ENCODE data around the gene PUSL1. TPM values are rescaled to one million over a fixed set of nuclear protein-coding genes. Genes with fewer than 3 reads are reported as not detected.

Gene PUSL1
- total RNA-seq, 2 donors from 2014 or later: 11.0 to 11.9 TPM

GRCh38 chr1:1330366-1331067, 22.1 kb downstream of the PUSL1 start:
- Mint-ChIP-seq H3K4me1 (ENCODE audit: low read depth) (peaks cover 10% of the 10 kb centered on the region), H3K9me3 (peaks cover 0 to 1% of the 10 kb centered on the region in 2 donors), H3K27me3 (ENCODE audit: low read depth) (no peaks in the 10 kb centered on the region), H3K4me3 (no peak overlapping the region), H3K27ac (no peak overlapping the region), H3K36me3 (ENCODE audit: insufficient read depth in 2 of 2) (no peaks in the 10 kb centered on the region)
- DNase-seq (no peak), ATAC-seq (replicated peaks in 1 of 2) (no peak)

- Mint-ChIP-seq H3K4me3 (no peak within 1 kb of the TSS), H3K27me3 (ENCODE audit: low read depth) (no peaks in the 10 kb centered on the region), H3K27ac (no peak within 1 kb of the TSS), H3K4me1 (ENCODE audit: low read depth) (peaks cover 2% of the 10 kb centered on the region), H3K36me3 (ENCODE audit: insufficient read depth in 2 of 2) (no peaks in the 10 kb centered on the region), H3K9me3 (peaks cover 0 to 1% of the 10 kb centered on the region in 2 donors)
- DNase-seq (no peak), ATAC-seq (replicated peaks in 1 of 2) (no peak)
Measured at GRCh38 chr1:1331068-1331965, 22.9 kb downstream of the PUSL1 start, which contains the start of gene TAS1R3. Gene TAS1R3 (plus strand): TSS chr1:1331280. CDS start chr1:1331346, 66 bp downstream.

GRCh38 chr1:1332031-1332755, 23.8 kb downstream of the PUSL1 start:
- DNase-seq: no peak
- Mint-ChIP-seq H3K36me3 (ENCODE audit: insufficient read depth in 2 of 2) (no peaks in the 10 kb centered on the region), H3K4me1 (ENCODE audit: low read depth) (no peaks in the 10 kb centered on the region), H3K9me3 (peaks cover 0 to 1% of the 10 kb centered on the region in 2 donors), H3K27me3 (ENCODE audit: low read depth) (no peaks in the 10 kb centered on the region), H3K4me3 (no peak overlapping the region), H3K27ac (no peak overlapping the region)
- ATAC-seq (replicated peaks in 1 of 2): no peak

GRCh38 chr1:1332774-1333480, 24.5 kb downstream of the PUSL1 start:
- ATAC-seq (replicated peaks in 1 of 2): no peak
- H3K4me3 Mint-ChIP-seq: no peak overlapping the region
- peaks cover 0 to 1% of the 10 kb centered on the region in 2 donors for H3K9me3 Mint-ChIP-seq

GRCh38 chr1:1333551-1334241, 25.3 kb downstream of the PUSL1 start:
- ATAC-seq (replicated peaks in 1 of 2): no peak
- no peaks in the 10 kb centered on the region for H3K36me3 Mint-ChIP-seq (ENCODE audit: insufficient read depth in 2 of 2)
- H3K4me1 Mint-ChIP-seq (ENCODE audit: low read depth): no peaks in the 10 kb centered on the region

More at GRCh38 chr1:1332774-1333480, 24.5 kb downstream of the PUSL1 start:
- Mint-ChIP-seq H3K36me3 (ENCODE audit: insufficient read depth in 2 of 2) (no peaks in the 10 kb centered on the region), H3K27ac (no peak overlapping the region), H3K27me3 (ENCODE audit: low read depth) (no peaks in the 10 kb centered on the region), H3K4me1 (ENCODE audit: low read depth) (no peaks in the 10 kb centered on the region)
- DNase-seq: no peak

GRCh38 chr1:1334835-1335234, 26.4 kb downstream of the PUSL1 start:
- Mint-ChIP-seq H3K4me3 (no peak overlapping the region), H3K27me3 (ENCODE audit: low read depth) (no peaks in the 10 kb centered on the region), H3K4me1 (ENCODE audit: low read depth) (no peaks in the 10 kb centered on the region), H3K27ac (no peak overlapping the region), H3K36me3 (ENCODE audit: insufficient read depth in 2 of 2) (peaks cover 0 to 2% of the 10 kb centered on the region in 2 donors), H3K9me3 (no peaks in the 10 kb centered on the region)
- ATAC-seq (replicated peaks in 1 of 2) (no peak), DNase-seq (no peak)

More at GRCh38 chr1:1333551-1334241, 25.3 kb downstream of the PUSL1 start:
- Mint-ChIP-seq H3K27ac (no peak overlapping the region), H3K27me3 (ENCODE audit: low read depth) (no peaks in the 10 kb centered on the region), H3K4me3 (no peak overlapping the region), H3K9me3 (peaks cover 0 to 1% of the 10 kb centered on the region in 2 donors)
- DNase-seq: no peak

- ATAC-seq (replicated peaks in 1 of 2): no peak
- H3K9me3 Mint-ChIP-seq: no peaks in the 10 kb centered on the region
- no peaks in the 10 kb centered on the region for H3K27me3 Mint-ChIP-seq (ENCODE audit: low read depth)
- no peak overlapping the region for H3K27ac Mint-ChIP-seq
- H3K4me1 Mint-ChIP-seq (ENCODE audit: low read depth): no peaks in the 10 kb centered on the region
- H3K4me3 Mint-ChIP-seq: no peak overlapping the region
- DNase-seq: no peak
- H3K36me3 Mint-ChIP-seq (ENCODE audit: insufficient read depth in 2 of 2): peaks cover 0 to 2% of the 10 kb centered on the region in 2 donors
Measured at GRCh38 chr1:1335283-1335682, 26.9 kb downstream of the PUSL1 start.

- no peak overlapping the region for H3K4me3 Mint-ChIP-seq
- H3K36me3 Mint-ChIP-seq (ENCODE audit: insufficient read depth in 2 of 2): peaks cover 2% of the 10 kb centered on the region in 2 donors
Measured at GRCh38 chr1:1335792-1336248, 27.4 kb downstream of the PUSL1 start.

GRCh38 chr1:1336446-1336845, 28.0 kb downstream of the PUSL1 start:
- no peak overlapping the region for H3K27ac Mint-ChIP-seq
- H3K36me3 Mint-ChIP-seq (ENCODE audit: insufficient read depth in 2 of 2): peaks cover 6 to 8% of the 10 kb centered on the region in 2 donors
- H3K27me3 Mint-ChIP-seq (ENCODE audit: low read depth): no peaks in the 10 kb centered on the region
- DNase-seq (no peak), ATAC-seq (replicated peaks in 1 of 2) (no peak)
- no peaks in the 10 kb centered on the region for H3K4me1 Mint-ChIP-seq (ENCODE audit: low read depth)
- H3K9me3 Mint-ChIP-seq: peaks cover 0 to 8% of the 10 kb centered on the region in 2 donors
- H3K4me3 Mint-ChIP-seq: no peak overlapping the region

More at GRCh38 chr1:1335792-1336248, 27.4 kb downstream of the PUSL1 start:
- Mint-ChIP-seq H3K27ac (no peak overlapping the region), H3K9me3 (peaks cover 0 to 3% of the 10 kb centered on the region in 2 donors), H3K4me1 (ENCODE audit: low read depth) (no peaks in the 10 kb centered on the region), H3K27me3 (ENCODE audit: low read depth) (no peaks in the 10 kb centered on the region)
- DNase-seq (no peak), ATAC-seq (replicated peaks in 1 of 2) (no peak)

- peaks cover 0 to 8% of the 10 kb centered on the region in 2 donors for H3K9me3 Mint-ChIP-seq
- no peak overlapping the region for H3K4me3 Mint-ChIP-seq
- H3K27ac Mint-ChIP-seq: no peak overlapping the region
- H3K36me3 Mint-ChIP-seq (ENCODE audit: insufficient read depth in 2 of 2): peaks cover 6 to 10% of the 10 kb centered on the region in 2 donors
- H3K4me1 Mint-ChIP-seq (ENCODE audit: low read depth): no peaks in the 10 kb centered on the region
- no peak for DNase-seq
- no peaks in the 10 kb centered on the region for H3K27me3 Mint-ChIP-seq (ENCODE audit: low read depth)
- no peak for ATAC-seq (replicated peaks in 1 of 2)
Measured at GRCh38 chr1:1336931-1337792, 28.8 kb downstream of the PUSL1 start.

GRCh38 chr1:1337793-1338147, 29.4 kb downstream of the PUSL1 start:
- DNase-seq (peak; percentile 45 to 51), ATAC-seq (replicated peaks in 1 of 2) (peak; percentile 50 to 56)
- Mint-ChIP-seq H3K4me1 (ENCODE audit: low read depth) (peaks cover under 1% of the 10 kb centered on the region), H3K27ac (no peak overlapping the region), H3K27me3 (ENCODE audit: low read depth) (no peaks in the 10 kb centered on the region), H3K36me3 (ENCODE audit: insufficient read depth in 2 of 2) (peaks cover 6 to 10% of the 10 kb centered on the region in 2 donors), H3K9me3 (peaks cover 0 to 8% of the 10 kb centered on the region in 2 donors), H3K4me3 (no peak overlapping the region)
